Measurements from ENCODE around the gene KRTAP10-9.
A peak's percentile ranks its signal among the peaks of the same experiment; 100 is the strongest.
"Not testable (repeated sequence)": the region's sequence is repeated elsewhere in the genome, so short reads cannot be mapped to it uniquely, and the experiment has no call there.

Gene KRTAP10-9

DNA sequence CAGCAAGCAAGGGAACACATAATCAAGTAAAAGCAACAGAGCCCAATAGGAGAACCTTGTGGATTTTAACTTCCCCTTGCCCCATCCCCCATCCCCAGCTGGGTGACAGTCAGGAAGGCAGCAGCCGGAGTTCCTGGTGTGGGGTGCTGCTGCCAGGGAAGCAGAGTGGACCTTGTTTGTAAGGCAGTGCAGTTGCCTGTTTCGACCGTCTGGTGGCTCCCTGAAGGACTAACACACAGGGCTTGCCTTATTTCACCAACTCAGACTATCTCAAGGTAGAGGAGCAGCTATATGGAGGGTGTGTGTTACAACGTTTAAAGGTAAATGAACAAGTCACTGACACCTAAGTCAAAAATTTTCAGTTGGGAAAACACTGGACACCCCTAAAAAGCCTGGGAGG, 8.4 kb upstream of the KRTAP10-9 start:
- DNase-seq = peak; percentile 7
- Histone ChIP-seq H3K36me3 (replicated peaks) (no peaks in the 10 kb centered on the region), H3K27ac (no peak overlapping the region), H3K4me3 (ENCODE audit: low read depth, low read length) (no peak overlapping the region), H3K27me3 (replicated peaks) (no peaks in the 10 kb centered on the region)
- TF ChIP-seq, protein P1, sequence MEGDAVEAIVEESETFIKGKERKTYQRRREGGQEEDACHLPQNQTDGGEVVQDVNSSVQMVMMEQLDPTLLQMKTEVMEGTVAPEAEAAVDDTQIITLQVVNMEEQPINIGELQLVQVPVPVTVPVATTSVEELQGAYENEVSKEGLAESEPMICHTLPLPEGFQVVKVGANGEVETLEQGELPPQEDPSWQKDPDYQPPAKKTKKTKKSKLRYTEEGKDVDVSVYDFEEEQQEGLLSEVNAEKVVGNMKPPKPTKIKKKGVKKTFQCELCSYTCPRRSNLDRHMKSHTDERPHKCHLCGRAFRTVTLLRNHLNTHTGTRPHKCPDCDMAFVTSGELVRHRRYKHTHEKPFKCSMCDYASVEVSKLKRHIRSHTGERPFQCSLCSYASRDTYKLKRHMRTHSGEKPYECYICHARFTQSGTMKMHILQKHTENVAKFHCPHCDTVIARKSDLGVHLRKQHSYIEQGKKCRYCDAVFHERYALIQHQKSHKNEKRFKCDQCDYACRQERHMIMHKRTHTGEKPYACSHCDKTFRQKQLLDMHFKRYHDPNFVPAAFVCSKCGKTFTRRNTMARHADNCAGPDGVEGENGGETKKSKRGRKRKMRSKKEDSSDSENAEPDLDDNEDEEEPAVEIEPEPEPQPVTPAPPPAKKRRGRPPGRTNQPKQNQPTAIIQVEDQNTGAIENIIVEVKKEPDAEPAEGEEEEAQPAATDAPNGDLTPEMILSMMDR (IDR thresholded peaks at IDR 0.05; ENCODE audit: low read depth, low read length, missing control alignments) = peak; percentile 14
- in situ Hi-C loops (cut with HindIII; ENCODE audit: low pct_ligation_motif_present, low sequenced_read_pairs) = no loop called here

DNA sequence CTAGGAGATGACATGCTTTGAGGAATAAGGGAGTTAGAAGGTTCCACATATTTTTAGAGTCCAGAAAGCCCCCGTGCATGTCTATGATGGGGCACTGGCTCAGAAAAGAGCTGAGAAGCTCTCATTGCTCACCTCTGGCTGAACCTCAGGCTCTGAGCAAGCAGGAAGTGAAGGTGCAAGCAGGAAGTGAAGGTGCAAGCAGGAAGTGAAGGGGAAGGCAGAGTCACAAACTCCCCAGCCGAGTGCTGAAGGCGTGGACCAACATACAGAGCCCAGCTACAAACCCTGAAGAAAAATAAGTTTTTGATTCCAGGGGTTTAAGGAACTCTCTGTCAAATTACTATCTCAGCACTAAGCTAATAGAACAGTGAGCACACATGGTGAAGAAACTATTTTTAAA, 8.0 kb upstream of the KRTAP10-9 start:
- in situ Hi-C loops (cut with HindIII; ENCODE audit: low pct_ligation_motif_present, low sequenced_read_pairs) = no loop called here
- TF ChIP-seq, protein P1 (IDR thresholded peaks at IDR 0.05; ENCODE audit: low read depth, low read length, missing control alignments) = no peak
- DNase-seq = no peak
- Histone ChIP-seq H3K27me3 (replicated peaks) (no peaks in the 10 kb centered on the region), H3K4me3 (ENCODE audit: low read depth, low read length) (no peak overlapping the region), H3K27ac (no peak overlapping the region), H3K36me3 (replicated peaks) (no peaks in the 10 kb centered on the region)

DNA sequence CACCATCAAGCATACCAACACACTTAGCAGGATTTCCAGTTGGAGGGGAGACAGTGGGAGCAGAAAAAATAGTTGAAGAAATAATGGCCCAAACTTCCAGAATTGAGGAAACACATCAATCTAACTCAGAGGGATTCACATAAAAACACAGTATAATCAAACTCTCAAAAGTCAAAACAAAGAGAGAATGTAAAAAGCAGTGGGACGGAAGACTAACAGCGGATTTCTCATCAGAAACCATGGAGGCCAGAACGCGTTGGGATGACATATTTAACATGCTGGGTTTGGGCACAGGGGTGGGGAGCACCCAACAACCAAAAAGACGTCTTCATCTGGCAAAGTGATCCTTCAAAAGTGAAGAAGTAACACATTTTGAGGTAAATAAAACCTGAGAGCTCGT, 7.0 kb upstream of the KRTAP10-9 start:
- H3K27me3 ChIP-seq (replicated peaks) = no peaks in the 10 kb centered on the region
- H3K4me3 ChIP-seq (ENCODE audit: low read depth, low read length) = no peak overlapping the region
- H3K36me3 ChIP-seq (replicated peaks) = no peaks in the 10 kb centered on the region
- H3K27ac ChIP-seq = no peak overlapping the region
- TF ChIP-seq, protein P1 (IDR thresholded peaks at IDR 0.05; ENCODE audit: low read depth, low read length, missing control alignments) = no peak
- in situ Hi-C loops (cut with HindIII; ENCODE audit: low pct_ligation_motif_present, low sequenced_read_pairs) = no loop called here
- no peak for DNase-seq

DNA sequence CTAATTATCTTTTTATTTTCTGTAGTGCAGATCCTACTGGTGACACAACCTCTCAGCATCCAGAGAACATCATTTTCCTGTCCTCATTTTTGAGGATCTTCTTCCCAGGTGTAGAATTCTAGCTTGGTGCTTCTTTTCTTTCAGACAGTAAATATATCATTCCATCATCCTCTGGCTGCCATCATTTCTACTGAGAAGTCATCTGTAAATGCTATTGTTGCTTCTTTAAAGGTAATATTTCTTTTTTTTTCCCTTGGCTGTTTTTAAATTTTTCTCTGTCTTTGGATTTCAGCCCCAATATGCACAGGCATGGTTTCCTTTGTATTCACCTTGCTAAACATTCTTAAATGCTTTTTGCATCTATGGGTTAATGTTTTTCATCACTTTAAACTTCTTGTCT, 3.3 kb upstream of the KRTAP10-9 start:
- no peaks in the 10 kb centered on the region for H3K27me3 ChIP-seq (replicated peaks)
- in situ Hi-C loops (cut with HindIII; ENCODE audit: low pct_ligation_motif_present, low sequenced_read_pairs) = no loop called here
- H3K36me3 ChIP-seq (replicated peaks) = no peaks in the 10 kb centered on the region
- DNase-seq = no peak
- no peak overlapping the region for H3K27ac ChIP-seq
- TF ChIP-seq, protein P1 (IDR thresholded peaks at IDR 0.05; ENCODE audit: low read depth, low read length, missing control alignments) = no peak
- H3K4me3 ChIP-seq (ENCODE audit: low read depth, low read length) = no peak overlapping the region

DNA sequence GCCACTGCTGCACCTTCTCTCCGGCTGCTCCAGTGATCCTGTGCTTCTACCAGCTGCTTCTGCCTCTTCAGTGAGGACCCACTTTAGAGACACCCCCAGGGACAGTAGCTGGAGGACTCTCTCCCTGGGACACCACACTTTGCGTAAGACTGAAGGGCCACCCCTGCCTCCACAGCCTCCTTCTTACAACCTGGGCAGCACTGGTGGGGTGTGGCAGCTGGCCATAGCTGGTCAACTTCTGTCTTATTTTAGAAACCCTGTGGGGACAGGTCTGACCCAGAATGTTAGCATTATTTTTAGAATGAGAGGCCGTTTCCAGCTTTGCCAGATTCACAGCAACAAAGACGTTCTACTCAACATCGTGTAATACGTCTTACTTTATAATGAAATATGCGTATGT, 1.1 kb upstream of the KRTAP10-9 start:
- no peak overlapping the region for H3K4me3 ChIP-seq (ENCODE audit: low read depth, low read length)
- no peaks in the 10 kb centered on the region for H3K36me3 ChIP-seq (replicated peaks)
- no peak overlapping the region for H3K27ac ChIP-seq
- DNase-seq = no peak
- in situ Hi-C loops (cut with HindIII; ENCODE audit: low pct_ligation_motif_present, low sequenced_read_pairs) = no loop called here
- H3K27me3 ChIP-seq (replicated peaks) = no peaks in the 10 kb centered on the region
- TF ChIP-seq, protein P1 (IDR thresholded peaks at IDR 0.05; ENCODE audit: low read depth, low read length, missing control alignments) = no peak

DNA sequence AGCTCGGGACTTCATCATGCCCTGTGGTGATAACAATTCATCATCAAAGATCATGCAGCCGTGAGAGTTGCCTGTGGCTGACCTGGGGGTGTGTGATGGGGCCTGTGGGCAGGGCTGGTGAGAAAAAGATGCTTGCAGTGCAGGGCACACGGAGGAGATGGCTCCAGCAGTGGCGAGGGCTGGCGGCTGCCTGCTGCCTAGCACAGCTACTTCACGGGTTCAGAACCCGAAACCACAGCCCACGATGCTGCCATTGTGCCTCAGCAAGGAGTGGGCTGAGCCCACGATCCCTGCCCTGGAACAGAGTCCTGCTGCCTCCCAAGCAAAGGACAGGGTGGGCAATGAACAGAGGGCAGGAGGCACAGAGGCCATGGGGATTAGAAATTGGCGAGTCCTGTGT, 631 bp upstream of the KRTAP10-9 start:
- no peak for DNase-seq
- H3K27ac ChIP-seq = no peak overlapping the region
- H3K4me3 ChIP-seq (ENCODE audit: low read depth, low read length) = no peak overlapping the region
- in situ Hi-C loops (cut with HindIII; ENCODE audit: low pct_ligation_motif_present, low sequenced_read_pairs) = no loop called here
- H3K36me3 ChIP-seq (replicated peaks) = no peaks in the 10 kb centered on the region
- H3K27me3 ChIP-seq (replicated peaks) = no peaks in the 10 kb centered on the region
- TF ChIP-seq, protein P1 (IDR thresholded peaks at IDR 0.05; ENCODE audit: low read depth, low read length, missing control alignments) = no peak

DNA sequence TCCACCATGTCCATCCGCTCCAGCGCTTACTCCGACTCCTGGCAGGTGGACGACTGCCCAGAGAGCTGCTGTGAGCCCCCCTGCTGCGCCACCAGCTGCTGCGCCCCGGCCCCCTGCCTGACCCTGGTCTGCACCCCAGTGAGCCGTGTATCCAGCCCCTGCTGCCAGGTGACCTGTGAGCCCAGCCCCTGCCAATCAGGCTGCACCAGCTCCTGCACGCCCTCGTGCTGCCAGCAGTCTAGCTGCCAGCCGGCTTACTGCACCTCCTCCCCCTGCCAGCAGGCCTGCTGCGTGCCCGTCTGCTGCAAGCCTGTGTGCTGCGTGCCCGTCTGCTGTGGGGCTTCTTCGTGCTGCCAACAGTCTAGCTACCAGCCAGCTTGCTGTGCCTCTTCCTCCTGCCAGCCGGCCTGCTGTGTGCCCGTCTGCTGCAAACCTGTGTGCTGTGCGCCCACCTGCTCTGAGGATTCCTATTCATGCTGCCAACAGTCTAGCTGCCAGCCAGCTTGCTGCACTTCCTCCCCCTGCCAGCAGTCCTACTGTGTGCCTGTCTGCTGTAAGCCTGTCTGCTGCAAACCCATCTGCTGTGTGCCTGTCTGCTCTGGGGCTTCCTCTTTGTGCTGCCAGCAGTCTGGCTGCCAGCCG, 409 bp downstream of the KRTAP10-9 start:
- H3K4me3 ChIP-seq (ENCODE audit: low read depth, low read length); H3K27me3 ChIP-seq (replicated peaks); in situ Hi-C loops (cut with HindIII; ENCODE audit: low pct_ligation_motif_present, low sequenced_read_pairs); DNase-seq; H3K36me3 ChIP-seq (replicated peaks); H3K27ac ChIP-seq: not testable (repeated sequence)

DNA sequence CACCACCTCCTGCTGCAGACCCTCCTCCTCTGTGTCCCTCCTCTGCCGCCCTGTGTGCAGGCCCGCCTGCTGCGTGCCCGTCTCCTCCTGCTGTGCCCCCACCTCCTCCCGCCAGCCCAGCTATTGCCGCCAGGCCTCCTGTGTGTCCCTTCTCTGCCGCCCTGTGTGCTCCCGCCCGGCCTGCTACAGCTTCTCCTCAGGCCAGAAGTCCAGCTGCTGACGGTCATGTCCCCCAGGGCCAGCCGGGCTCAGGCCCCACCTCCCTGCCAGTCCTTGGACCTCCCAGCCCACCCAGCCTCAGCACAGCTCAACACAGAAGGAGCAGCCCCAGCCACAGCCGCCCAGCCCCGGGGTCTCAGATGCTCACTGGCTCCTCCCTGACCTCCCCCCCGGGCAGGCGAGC, 939 bp downstream of the KRTAP10-9 start:
- DNase-seq; H3K4me3 ChIP-seq (ENCODE audit: low read depth, low read length); in situ Hi-C loops (cut with HindIII; ENCODE audit: low pct_ligation_motif_present, low sequenced_read_pairs); H3K27ac ChIP-seq; H3K27me3 ChIP-seq (replicated peaks); H3K36me3 ChIP-seq (replicated peaks): not testable (repeated sequence)
